T-helper 2 cell treated with Interferon-gamma antibody and Interleukin-4, amounts not matched to agents 100 ng/mL and 5 ng/mL, for 36 hours (primary cell): Measurements from ENCODE around the gene PLRG1. TPM values are rescaled to one million over a fixed set of nuclear protein-coding genes. Genes with fewer than 3 reads are reported as not detected.

Experiments used
- intact Hi-C: fragments of 100-400 bp; cut with micrococcal nuclease; formaldehyde crosslinking; loops from one replicate; pipeline ENCODE4 v1.15.1; 2023
- total RNA-seq: library from RNA; stranded (reverse); gene quantifications from 2 replicates; pipeline ENCODE4 v1.2.3, GENCODE V29; 2022

PLRG1 gene
- total RNA-seq, 1 donor from 2014 or later, result 80.9 TPM

DNA sequence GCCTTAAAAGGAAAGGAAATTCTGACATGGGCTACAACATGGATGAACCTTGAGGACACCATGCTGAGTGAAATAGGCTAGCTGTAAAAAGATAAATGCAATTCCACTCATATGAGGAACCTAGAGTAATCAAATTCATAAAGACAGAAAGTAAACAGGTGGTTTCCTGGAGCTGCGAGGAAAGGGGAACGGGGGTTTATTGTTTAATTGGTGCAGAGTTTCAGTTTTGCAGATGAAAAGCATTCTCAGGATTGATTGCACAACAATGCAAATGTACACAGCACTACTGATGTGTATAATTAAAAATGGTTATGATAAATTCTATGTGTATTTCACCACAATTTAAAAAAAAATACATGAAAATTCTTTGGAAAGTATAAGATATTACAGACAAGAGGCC lies 24.0 kb downstream of the PLRG1 start:
- intact Hi-C loops, result no loop called here

DNA sequence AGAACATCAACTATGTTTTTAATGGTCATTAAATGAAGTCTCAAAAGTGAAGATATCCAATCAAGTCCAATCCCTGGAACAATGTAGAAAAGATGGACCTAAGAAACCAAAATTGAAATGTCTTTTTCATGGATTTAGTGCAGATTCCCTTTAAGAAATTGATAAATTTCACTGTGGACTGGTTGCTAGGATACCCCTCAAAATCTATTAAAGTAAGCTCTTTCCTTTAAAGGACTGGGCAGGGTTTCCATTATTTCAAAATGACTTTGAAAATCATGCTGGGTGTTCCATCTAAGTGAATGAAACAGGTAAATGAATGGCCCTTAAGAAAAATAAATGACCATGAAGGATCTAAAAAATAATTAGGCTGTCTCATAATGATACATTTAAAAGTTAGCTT lies 28.6 kb downstream of the PLRG1 start:
- intact Hi-C loops, result no loop called here

DNA sequence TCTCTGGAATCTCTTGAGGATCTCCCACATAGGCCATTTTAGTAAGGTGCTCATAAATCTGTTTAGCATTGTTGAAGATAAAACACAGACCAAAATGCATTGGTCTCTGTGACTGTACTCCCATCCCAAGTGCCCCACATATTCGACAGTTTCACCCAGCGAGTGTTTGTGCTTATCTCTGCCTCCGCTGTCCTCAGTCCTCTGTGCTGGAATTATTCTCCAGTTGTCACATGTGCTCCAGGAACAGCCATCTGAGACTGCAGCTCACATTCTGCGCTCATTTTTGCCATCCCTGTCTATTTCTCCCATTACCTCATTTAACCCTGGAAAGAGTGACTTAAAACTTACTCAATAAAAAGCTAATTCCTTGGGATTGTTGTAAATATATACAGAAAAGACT lies 31.0 kb downstream of the PLRG1 start:
- intact Hi-C loops, result no loop called here

DNA sequence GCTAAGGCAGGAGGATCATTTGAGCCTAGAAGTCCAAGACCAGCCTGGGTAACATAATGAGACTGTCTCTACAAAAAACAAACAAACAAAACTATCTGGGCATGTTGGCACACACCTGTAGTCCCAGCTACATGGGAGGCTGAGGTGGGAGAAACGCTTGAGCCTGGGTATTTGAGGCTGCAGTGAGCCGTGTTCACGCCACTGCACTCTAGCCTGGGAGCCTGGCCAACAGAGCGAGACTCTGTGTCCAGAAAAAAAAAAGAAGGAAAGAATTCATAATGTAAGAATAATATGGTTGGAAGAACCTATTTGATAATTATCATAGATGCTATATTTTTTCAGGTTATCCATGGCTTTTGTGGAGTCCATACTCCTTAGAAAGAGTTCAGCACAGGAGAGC lies 32.6 kb downstream of the PLRG1 start:
- intact Hi-C loops, result no loop called here

DNA sequence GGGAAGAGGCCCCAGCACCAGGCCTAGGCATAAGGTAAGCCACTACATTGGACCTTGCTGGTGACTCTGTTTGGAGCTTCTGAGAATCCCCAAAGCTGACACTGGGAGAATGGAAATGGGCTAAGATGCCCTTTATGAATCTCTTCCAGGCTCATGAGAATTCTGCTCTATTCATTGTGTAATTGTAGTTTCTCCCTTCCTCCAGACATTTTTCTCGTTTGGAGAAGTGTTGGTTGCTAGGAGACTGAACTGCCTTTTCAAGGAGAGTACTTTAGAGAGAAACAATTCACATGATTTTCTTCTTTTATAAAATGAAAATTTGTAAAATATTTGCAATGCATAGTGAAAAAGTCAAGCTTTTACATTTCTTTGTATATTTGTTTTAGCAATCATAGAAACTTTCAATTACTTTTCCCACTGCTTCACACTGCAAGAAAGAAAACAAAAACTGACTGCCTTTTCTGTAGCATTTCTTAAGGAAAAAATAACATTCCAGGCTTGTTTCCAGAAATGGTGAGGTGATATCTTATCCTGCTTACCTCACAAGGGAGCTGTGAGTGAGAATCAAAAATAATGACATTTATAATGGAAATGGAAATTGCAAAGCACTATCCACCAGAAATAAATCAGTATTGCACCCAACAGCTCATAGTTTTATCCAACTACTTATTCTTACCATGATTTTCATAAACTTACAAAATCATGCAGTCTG lies 33.7 kb downstream of the PLRG1 start:
- intact Hi-C loops, result no loop called here

DNA sequence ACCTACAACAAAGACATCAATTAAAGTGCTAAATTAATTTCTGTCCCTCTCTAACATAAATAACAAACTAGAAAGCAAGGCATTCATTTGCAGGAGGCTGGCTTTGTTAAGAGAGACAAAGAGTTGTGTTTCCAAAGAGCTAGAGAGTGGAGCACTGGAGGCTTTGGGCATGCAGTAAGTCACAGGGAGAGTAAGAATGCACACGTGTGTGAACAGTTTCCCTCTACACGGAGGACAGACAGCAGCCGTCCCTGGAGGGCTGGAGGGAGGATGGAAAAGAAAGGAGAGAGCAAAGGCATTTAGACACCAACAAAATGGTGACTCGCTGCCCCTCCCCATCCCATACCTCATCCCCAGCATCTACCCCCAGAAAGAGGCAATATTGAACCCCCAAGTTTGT lies 38.2 kb downstream of the PLRG1 start:
- intact Hi-C loops, result no loop called here

DNA sequence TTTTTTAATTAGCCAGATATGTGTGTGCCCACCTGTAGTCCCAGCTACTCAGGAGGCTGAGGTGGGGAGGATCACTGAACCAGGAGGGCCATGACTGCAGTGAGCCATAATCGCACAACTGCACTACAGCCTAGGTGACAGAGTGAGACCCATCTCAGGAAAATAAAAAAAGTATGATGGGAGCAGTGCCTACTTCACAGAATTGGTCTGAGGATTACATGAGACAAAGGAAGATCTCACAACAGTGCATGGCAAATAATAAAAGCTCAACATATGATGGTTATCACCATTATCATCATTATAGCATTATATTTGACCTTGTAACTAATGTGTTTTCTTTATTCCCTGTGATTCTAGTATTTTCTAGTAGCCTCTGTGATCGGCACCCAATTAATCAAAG lies 38.7 kb downstream of the PLRG1 start:
- intact Hi-C loops, result no loop called here

DNA sequence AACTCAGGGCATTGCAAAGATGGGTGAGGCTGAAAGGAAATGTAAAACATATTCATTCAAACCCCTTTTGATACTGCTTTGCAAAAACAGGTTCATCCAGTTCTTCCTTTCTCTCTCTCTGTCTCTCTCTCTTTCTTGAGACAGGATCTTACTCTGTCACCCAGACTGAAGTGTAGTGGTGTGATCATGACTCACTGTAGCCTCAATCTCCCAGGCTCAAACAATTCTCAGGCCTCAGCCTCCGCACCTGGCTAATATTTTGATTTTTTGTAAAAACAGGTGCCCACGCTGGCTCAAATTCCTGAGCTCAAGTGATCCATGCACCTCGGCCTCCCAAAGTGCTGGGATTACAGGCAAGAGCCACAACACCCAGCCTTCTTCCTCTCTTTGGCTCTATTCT lies 43.0 kb downstream of the PLRG1 start:
- intact Hi-C loops, result loop anchor here (5.0 kb wide), 1 partner anchor 720 kb away; the partner anchor contains the start of gene SFRP2

DNA sequence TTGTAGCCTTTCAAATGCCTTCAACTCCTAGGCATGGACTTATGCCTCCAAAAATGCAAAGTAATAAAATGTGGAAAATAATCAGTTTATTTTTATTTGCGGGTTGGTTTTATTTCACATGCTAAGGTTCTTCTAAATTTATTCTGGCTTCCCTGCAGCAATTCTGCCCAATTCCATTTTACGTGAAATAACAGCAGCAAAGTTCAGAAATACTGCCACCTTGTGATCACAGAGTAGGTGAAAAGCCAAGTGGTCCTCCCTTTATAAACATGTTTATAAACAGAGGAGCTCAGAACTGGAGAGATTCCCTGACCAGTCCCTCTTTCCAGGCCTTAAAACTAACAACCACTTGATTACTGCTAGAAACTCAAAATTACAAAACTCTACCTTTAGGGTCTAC lies 43.9 kb downstream of the PLRG1 start:
- intact Hi-C loops, result loop anchor here (1.0 to 5.0 kb wide), 2 partner anchors 177 to 719 kb away; partner anchors contain the start of gene SFRP2

DNA sequence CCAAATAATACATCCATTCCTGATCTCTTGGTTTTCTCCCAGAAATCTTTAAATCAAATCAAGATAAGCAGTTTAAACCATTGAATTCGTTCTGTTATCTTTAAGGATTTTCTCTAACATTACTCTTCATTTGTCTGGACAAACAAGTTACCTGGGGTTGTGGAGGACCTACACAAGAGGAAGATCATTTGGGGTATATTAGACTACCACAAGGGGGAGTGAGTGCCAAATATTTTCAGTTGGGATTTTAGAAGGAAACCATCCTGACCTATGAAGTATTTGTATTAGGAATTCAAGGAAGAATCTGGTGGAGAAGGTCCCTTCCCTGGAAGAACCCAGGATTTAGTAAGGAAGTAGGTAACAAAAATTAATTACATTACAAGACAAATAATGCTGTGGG lies 46.6 kb downstream of the PLRG1 start:
- intact Hi-C loops, result no loop called here

DNA sequence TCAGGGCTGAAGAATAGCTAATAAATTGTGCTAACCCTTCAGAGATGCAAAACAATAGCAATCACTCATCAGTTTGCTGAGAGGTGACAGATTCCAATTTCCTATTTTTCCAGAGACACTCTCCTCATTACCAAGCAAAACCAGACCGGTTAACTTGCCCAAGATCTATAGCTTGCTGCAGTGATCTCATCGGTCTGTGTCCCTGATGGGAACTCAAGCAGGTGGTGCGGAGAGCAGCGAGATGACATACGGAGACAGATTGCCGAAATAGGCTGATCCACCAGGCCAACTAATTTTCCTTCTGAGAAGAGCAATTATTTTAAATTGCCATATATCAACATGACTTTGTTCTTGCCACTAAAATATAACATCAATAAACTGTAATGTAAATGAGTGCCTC lies 48.1 kb downstream of the PLRG1 start:
- intact Hi-C loops, result no loop called here

DNA sequence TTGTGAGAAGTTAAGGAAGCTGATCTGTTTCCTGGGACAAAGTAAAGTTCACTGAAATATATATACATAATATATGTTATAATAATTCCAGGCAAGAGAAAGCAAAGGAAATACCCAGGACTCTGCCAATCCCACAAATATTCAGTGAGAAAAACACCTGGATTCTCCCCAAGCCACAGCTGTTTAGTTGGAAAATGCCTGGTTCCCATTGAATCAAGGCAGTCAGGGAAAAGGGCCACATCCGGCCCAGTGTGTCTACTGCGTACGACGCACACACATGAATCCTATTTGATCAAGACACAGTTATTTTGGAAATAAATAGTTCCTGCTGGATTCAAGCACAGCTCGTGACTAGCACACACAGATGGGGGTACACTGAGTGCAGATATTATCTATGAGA lies 52.3 kb downstream of the PLRG1 start:
- intact Hi-C loops, result no loop called here

DNA sequence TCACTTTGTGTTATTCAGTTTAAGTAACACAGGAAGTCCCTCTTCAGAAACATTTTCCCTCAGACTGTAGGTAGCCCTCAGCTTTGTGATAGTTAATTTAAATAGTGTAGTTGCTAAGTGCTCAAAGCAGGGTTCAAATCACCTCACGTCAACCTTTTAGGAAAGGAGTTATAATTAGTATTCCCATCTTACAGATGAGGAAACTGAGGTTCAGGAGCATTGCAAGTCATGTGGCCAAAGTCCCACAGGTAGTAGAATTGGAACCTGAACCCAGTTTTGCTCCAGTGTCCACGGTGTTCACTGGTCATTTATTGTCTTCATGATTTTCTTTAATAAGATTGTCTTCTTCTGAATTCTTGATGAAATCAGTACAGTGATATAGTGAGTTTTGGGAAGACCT lies 54.3 kb downstream of the PLRG1 start:
- intact Hi-C loops, result no loop called here

DNA sequence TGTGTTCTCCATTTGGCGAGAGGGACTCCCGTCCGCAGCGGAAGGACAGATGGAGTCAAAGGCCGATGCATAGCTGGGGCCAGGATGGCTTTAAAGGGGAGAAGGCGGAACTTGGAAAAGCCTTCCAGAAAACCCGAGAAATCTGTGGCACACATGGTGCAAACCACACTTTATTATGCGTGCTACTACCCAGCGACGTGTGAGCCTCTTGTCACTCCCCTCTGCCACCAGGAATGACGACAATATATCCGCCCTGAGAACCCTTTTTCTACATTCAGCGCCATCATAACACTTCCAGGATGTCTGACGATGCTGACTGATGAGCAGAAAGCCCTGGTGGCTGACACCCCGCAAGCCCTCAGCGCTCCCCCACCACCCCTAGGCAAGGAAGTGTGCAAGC lies 57.9 kb downstream of the PLRG1 start:
- intact Hi-C loops, result loop anchor here (5.0 kb wide), 3 partner anchors 160 to 705 kb away; partner anchors contain the start of genes LRAT and SFRP2

DNA sequence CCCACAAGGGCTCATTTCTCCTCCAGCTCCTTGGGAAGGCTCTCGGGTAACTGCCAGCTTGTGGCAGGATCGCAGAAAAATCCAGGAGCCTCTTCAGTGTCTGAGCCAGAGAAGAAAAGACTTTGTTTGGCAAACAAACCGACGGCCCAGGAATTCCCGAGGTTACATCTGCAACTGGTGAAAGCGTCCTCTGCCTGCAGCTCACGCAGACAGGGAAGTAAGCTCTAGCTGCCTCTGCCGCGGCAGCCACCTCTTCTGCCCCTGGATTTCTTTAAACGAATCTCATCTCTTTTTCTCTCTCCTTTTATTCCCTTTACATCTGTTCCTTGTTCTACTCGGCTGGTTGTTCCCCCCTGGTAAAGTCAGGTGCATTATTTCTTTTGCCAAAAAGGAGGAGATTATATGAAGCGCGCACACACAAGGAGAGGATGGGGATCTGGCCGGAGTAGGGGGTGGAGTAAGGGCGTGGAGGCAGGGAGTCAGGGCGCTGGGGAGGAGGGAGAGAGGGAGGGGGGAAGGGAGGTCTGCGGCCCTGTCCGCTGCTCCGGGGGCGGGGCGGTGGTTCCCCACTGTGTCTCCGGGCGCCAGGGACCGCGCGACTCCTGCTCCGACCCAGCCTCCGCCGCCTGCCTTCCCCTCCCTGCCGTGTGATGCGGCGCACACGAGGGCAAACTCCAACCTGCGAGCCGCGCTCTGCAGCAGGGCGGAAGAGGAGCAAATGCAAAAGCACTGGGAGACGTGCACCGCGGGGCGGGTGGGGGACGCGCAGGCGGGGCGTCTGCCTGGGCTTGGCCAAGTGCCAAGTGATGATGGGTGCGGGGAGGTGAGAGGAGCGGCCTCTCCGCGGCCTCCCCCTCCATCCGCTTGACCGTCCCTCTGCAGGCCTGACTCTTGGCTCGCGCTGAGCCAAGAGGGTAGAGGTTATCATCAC lies 58.6 kb downstream of the PLRG1 start, which contains the start of gene DCHS2:
TSS of gene DCHS2 (minus strand) at position 459 of the 931 bp plus-strand sequence. CDS start at position 15, 444 bp downstream.
- intact Hi-C loops, result loop anchor here (5.0 kb wide), 3 partner anchors 159 to 704 kb away; partner anchors contain the start of genes LRAT and SFRP2

DNA sequence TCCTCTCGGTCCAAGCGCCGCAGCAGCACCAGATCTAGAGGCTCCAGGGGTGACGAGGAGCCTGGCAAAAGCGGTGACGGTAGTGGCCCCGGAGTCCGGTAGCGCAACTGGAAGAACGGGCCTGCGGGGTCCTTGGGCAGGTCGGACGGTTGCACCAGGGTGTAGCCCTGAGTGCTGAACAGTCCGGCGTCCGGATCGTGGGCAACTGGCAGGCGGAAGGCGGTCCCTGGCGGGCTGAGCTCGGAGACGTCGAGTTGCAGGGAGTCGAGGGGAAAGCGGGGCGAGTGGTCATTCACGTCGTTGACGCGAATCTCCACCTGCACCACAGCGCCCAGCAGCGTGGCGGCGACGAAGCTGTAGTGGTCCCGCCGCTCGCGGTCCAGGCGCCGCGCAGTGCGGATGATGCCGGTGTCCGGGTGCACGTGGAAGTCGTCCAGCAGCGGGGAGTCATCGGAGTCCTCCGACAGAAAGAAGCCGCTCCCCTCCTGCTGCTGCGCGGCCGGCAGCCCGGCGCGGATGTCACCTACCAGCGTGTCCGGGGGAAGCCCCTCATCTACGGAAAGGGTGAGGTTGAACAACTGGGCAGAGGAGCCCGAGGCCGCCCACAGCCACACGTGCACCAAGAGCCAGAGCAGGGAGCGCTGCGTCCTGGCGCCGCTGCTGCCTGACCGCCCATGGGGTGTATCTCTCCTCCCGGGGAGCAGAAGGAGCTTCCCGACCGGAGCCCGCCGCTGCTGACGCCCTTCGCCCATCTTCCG lies 59.4 kb downstream of the PLRG1 start:
- intact Hi-C loops, result loop anchor here (5.0 kb wide), 3 partner anchors 158 to 703 kb away; partner anchors contain the start of genes LRAT and SFRP2

DNA sequence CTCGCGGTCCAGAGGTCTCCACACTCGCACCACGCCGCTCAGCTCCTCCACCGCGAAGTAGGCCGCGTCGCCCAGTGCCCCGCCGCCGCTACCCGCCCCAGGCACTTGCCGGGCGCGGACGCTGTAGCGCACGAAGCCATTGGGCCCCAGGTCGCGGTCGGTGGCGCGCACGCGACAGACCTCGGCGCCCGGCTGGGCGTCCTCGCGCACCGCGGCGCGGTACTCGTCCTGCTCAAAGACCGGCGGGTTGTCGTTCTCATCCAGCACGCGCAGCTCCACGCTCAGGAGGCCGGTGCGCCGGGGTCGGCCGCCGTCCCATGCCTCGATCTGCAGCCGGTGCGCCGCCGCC lies 60.0 kb downstream of the PLRG1 start:
- intact Hi-C loops, result loop anchor here (5.0 kb wide), 3 partner anchors 158 to 703 kb away; partner anchors contain the start of genes LRAT and SFRP2

DNA sequence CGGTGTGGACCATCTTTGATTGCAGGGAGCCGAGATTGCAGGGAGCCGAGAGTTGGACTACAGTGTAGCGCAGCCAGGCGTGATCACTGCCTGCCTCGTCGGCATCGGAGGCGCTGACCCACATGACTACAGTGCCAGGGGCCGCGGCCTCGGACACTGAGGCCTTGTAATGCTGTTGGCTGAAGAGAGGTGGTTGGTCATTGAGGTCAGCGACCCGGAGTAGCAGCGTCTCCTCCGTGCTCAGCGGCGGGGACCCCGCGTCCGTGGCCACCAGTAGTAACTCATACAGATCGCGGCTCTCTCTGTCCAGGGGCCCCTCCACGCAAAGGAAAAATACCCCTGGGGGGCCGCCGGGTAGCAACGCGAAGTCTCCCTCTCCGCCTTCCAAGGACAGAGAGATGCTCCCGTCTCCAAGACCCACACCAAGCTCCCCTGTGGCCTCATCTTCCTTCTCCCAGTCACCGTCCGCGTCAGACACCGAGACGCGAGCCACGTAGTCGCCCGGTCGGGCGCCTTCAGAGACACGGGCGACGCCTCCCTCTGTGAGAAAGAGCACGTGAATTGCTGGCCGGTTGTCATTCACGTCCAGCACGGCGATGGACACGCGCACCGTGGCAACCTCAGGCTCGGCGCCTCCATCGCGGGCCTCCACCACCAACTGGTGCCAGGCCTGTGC lies 60.5 kb downstream of the PLRG1 start:
- intact Hi-C loops, result loop anchor here (5.0 kb wide), 3 partner anchors 157 to 702 kb away; partner anchors contain the start of genes LRAT and SFRP2

DNA sequence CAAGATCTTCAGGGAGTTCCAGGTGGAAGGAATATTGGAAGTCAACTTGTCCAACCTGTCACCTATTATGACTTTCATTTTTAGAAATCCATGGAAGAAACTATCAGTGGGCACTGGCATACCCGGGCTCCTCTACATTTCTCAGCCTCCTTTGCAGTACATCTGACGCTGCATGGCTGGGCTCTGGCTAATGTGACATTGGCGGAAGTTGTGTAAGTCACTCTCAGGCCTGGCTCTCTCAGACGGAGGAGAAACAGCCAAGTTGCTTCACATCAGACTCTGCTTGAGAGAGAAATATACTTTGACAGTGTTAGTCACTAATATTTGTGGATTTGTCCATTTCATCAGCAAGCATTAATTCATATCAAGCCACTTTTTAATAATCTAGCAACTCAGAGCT lies 63.1 kb downstream of the PLRG1 start:
- intact Hi-C loops, result no loop called here

DNA sequence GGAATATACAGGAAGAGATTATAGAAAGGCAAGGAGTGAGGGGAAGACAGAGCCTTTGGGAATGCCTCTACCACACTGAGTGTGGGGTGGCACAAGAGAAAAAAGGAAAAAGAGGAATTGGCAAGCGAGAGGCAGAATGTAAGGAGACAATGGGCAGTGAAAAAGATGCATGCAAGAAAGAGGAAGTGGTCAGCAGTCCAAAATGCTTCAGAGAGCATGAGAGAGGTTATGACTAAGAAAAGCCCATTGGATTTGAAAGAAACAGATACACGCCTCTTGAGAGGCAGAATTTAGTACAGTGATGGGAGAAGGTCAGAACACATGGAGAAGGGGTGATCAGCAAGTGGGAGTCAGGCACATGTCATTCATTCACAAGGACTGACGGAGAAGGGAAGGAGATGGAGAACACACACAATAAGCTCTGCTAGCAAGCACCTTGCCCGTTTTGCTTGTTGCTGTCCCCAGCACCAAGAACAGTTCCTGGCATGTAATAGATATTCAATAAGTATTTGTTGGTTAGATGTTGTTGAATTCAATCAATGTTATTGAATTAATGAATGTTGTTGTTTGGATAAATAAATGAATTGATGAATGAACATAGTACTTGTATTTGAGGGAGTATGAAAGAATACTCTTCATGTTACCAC lies 65.0 kb downstream of the PLRG1 start:
- intact Hi-C loops, result no loop called here
